HepG2 (cell line): Measurements from ENCODE around the gene CES2. TPM values are rescaled to one million over a fixed set of nuclear protein-coding genes. Genes with fewer than 3 reads are reported as not detected.

Source experiments
- ATAC-seq: fragments of 200-7000 bp; cut with Tn5 transposase; 3 replicates; pipeline ENCODE4 v1.9.1; 2020; ENCODE audit warnings: mild to moderate bottlenecking, moderate library complexity
- BruUV-seq: library from RNA; stranded (reverse); fragments of 400-500 nt; replicated peaks from 2 replicates; lab custom pipeline; 2021; lab: Mats Ljungman, UMichigan
- CTCF ChIA-PET: fragments of 300-600 bp; formaldehyde crosslinking; extraction: SDS; loops from one replicate; lab custom pipeline; 2021; ENCODE audit warnings: low total read pairs, inconsistent platforms, low intra/inter-chr PET ratio; lab: Yijun Ruan, JAX
- POLR2A ChIA-PET: fragments of 350-600 bp; sonication (Branson Sonifier 250); formaldehyde crosslinking; loops from one replicate; lab custom pipeline; 2020; ENCODE audit warnings: antibody characterized with exemption, inconsistent platforms; lab: Yijun Ruan, JAX
- DNase-seq: peaks from one replicate; pipeline ENCODE4 v3.0.0-alpha.2; 2015; ENCODE audit warnings: low spot score
- FAIRE-seq: peaks from 3 replicates; lab custom pipeline; 2011; peaks lifted over from hg19 to GRCh38; lab: Jason Lieb, UNC
- H2AFZ ChIP-seq: one replicate; pipeline ENCODE4 v1.6.1; 2011; ENCODE audit warnings: low read length, inconsistent platforms
- H3K27ac ChIP-seq: fragments of 300-600 bp; 3 replicates; pipeline ENCODE4 v1.8.0; 2011; ENCODE audit warnings: mixed run types, mild to moderate bottlenecking, mixed read lengths, low read length, inconsistent platforms; ENCODE audit not compliant: insufficient read depth; ENCODE audit errors: extremely low read length
- H3K27me3 ChIP-seq, 2 experiments: fragments of 200-600 bp in 1 of 2; 2 replicates in 1 of 2; 3 replicates in 1 of 2; pipeline versions ENCODE4 v1.6.0 to v1.8.0; 2011; ENCODE audit warnings: low read length in 2 of 2, mild to moderate bottlenecking in 2 of 2, moderate library complexity in 2 of 2, inconsistent platforms in 1 of 2; ENCODE audit not compliant: insufficient read depth in 2 of 2, control insufficient read depth in 1 of 2
- H3K36me3 ChIP-seq, 2 experiments: fragments of 200-600 bp in 1 of 2; replicated peaks in 1 of 2; 2 replicates in 1 of 2; 3 replicates in 1 of 2; pipeline versions ENCODE4 v1.5.1 to v1.8.0; 2011; ENCODE audit warnings: low read length in 2 of 2, inconsistent platforms in 1 of 2; ENCODE audit not compliant: insufficient read depth in 2 of 2, control insufficient read depth in 1 of 2
- H3K4me1 ChIP-seq: 2 replicates; pipeline ENCODE4 v1.5.1; 2012; ENCODE audit warnings: low read length, inconsistent platforms; ENCODE audit not compliant: insufficient read depth
- H3K4me2 ChIP-seq: 2 replicates; pipeline ENCODE4 v1.6.0; 2011; ENCODE audit warnings: low read depth, low read length, inconsistent platforms
- H3K4me3 ChIP-seq, 3 experiments: fragments of 200-600 bp in 1 of 3; sonication (generic), shearing (Covaris generic) in 1 of 3; replicated peaks in 1 of 3; 2 replicates each; pipeline ENCODE4 v1.5.1; 2011 to 2016; ENCODE audit warnings: low read length in 3 of 3, inconsistent platforms in 2 of 3, low read depth in 2 of 3, mild to moderate bottlenecking in 2 of 3, control low read depth in 1 of 3, mixed read lengths in 1 of 3; ENCODE audit not compliant: insufficient read depth in 1 of 3
- H3K79me2 ChIP-seq: one replicate; pipeline ENCODE4 v1.6.1; 2011; ENCODE audit warnings: low read length, inconsistent platforms; ENCODE audit not compliant: insufficient read depth
- H3K9ac ChIP-seq: 2 replicates; pipeline ENCODE4 v1.6.0; 2011; ENCODE audit warnings: mild to moderate bottlenecking, low read depth, low read length, inconsistent platforms; ENCODE audit not compliant: insufficient read depth
- H3K9me3 ChIP-seq: 2 replicates; pipeline ENCODE4 v1.5.1; 2012; ENCODE audit warnings: mild to moderate bottlenecking, low read length
- H4K20me1 ChIP-seq: 2 replicates; pipeline ENCODE4 v1.6.0; 2011; ENCODE audit warnings: inconsistent platforms, mild to moderate bottlenecking, low read length, moderate library complexity; ENCODE audit not compliant: insufficient read depth
- DR1 ChIP-seq: sonication (generic); formaldehyde crosslinking; IDR thresholded peaks from 2 replicates; pipeline ENCODE4 v1.8.0; 2021; ENCODE audit warnings: mild to moderate bottlenecking, missing genetic modification reagents, inconsistent platforms
- FIP1L1 ChIP-seq: fragments of 200-400 bp; formaldehyde crosslinking; IDR thresholded peaks from 2 replicates; pipeline ENCODE4 v1.6.1; 2018; ENCODE audit warnings: low read depth, mild to moderate bottlenecking, low read length, moderate library complexity, borderline replicate concordance; ENCODE audit not compliant: insufficient read depth
- FOSL1 ChIP-seq: sonication (generic); formaldehyde crosslinking; IDR thresholded peaks from 2 replicates; pipeline ENCODE4 v1.9.0; 2021; ENCODE audit warnings: missing genetic modification reagents, borderline replicate concordance
- FOSL2 ChIP-seq: sonication (generic); formaldehyde crosslinking; IDR thresholded peaks from 2 replicates; pipeline ENCODE4 v1.4.0; 2020; ENCODE audit warnings: missing genetic modification reagents
- LCORL ChIP-seq, 2 experiments: fragments of 450-650 bp in 1 of 2; sonication (generic) in 1 of 2; formaldehyde crosslinking in 1 of 2; IDR thresholded peaks; 2 replicates each; pipeline versions ENCODE4 v1.5.0 to v1.6.1; 2017 to 2020; ENCODE audit warnings: antibody characterized with exemption in 1 of 2, missing genetic modification reagents in 1 of 2
- MBD4 ChIP-seq: IDR thresholded peaks from 2 replicates; pipeline ENCODE4 v1.6.1; 2012; ENCODE audit warnings: low read length, inconsistent platforms, borderline replicate concordance
- NAIF1 ChIP-seq: sonication (generic); formaldehyde crosslinking; IDR thresholded peaks from 2 replicates; pipeline ENCODE4 v1.5.0; 2020; ENCODE audit warnings: mild to moderate bottlenecking, missing genetic modification reagents, borderline replicate concordance
- NFE2L1 ChIP-seq: sonication (generic); formaldehyde crosslinking; IDR thresholded peaks from 2 replicates; pipeline ENCODE4 v1.4.0; 2020; ENCODE audit warnings: missing genetic modification reagents, mild to moderate bottlenecking, borderline replicate concordance
- TBL1XR1 ChIP-seq: fragments of 150-350 bp; IDR thresholded peaks from 2 replicates; pipeline ENCODE4 v1.6.1; 2014; ENCODE audit warnings: borderline replicate concordance, low read length; ENCODE audit not compliant: partially characterized antibody
- ZNF253 ChIP-seq: sonication (generic); formaldehyde crosslinking; IDR thresholded peaks from 2 replicates; pipeline ENCODE4 v1.8.0; 2022; ENCODE audit warnings: mild to moderate bottlenecking, missing genetic modification reagents, borderline replicate concordance
- ZNF263 ChIP-seq: sonication (generic); formaldehyde crosslinking; IDR thresholded peaks from 2 replicates; pipeline ENCODE4 v1.4.0; 2020; ENCODE audit warnings: missing genetic modification reagents
- ZNF75D ChIP-seq: sonication (generic); formaldehyde crosslinking; IDR thresholded peaks from 2 replicates; pipeline ENCODE4 v1.8.1; 2023; ENCODE audit warnings: missing genetic modification reagents, mild to moderate bottlenecking, borderline replicate concordance
- ZNF768 ChIP-seq: sonication (generic); formaldehyde crosslinking; IDR thresholded peaks from 2 replicates; pipeline ENCODE4 v1.4.0; 2020; ENCODE audit warnings: missing genetic modification reagents
- WGBS: methylation state at CpG from one replicate; pipeline ENCODE4 v1.1.6; 2017; ENCODE audit warnings: low lambda C conversion rate; 5-methylcytosine and 5-hydroxymethylcytosine counted together
- in situ Hi-C: cut with HindIII; loops from 2 replicates; pipeline ENCODE4 v1.10.0; 2017; ENCODE audit warnings: low pct_unique_long_range_greater_than_20kb; ENCODE audit not compliant: extremely low pct_ligation_motif_present
- intact Hi-C: fragments of 100-400 bp; cut with micrococcal nuclease; formaldehyde crosslinking; loops from one replicate; pipeline ENCODE4 v1.10.0; 2022; ENCODE audit not compliant: unreplicated experiment
- polyA plus RNA-seq, 8 experiments: library from polyadenylated mRNA; depleted of rRNA in 3 of 8; stranded (reverse) in 7 of 8; unstranded in 1 of 8; fragments of >200 nt; fragmentation: Illumina TruSeq in 4 of 8; extraction: Trizol in 4 of 8; gene quantifications; 2 replicates each; pipeline versions ENCODE4 v1.2.1 to v1.2.3, GENCODE V29; 2011 to 2016; ENCODE audit warnings: low read depth in 4 of 8, missing spikeins in 1 of 8, mixed read lengths in 1 of 8; ENCODE audit not compliant: insufficient read depth in 1 of 8
- total RNA-seq, 5 experiments: library from RNA; depleted of rRNA; stranded (reverse); fragments of >200 nt; fragmentation: Illumina TruSeq; extraction: Trizol; gene quantifications; 2 replicates each; pipeline ENCODE4 v1.2.3, GENCODE V29; 2016; ENCODE audit warnings: low read depth in 1 of 5
- TF ChIP-seq, protein P1 (sequence below): sonication (generic); formaldehyde crosslinking; conservative IDR thresholded peaks from 2 replicates; pipeline ENCODE4 v1.8.1; 2023; ENCODE audit warnings: missing genetic modification reagents
- TF ChIP-seq, protein P2 (sequence below): IDR thresholded peaks from 2 replicates; pipeline ENCODE4 v1.6.1; 2012; ENCODE audit warnings: inconsistent platforms

Gene CES2
- total and polyA plus RNA-seq, 2 of the 13 experiments (the other 11 are each of a cell fraction or from before 2014, with no cell fraction given): 50.6 to 63.8 TPM

DNA sequence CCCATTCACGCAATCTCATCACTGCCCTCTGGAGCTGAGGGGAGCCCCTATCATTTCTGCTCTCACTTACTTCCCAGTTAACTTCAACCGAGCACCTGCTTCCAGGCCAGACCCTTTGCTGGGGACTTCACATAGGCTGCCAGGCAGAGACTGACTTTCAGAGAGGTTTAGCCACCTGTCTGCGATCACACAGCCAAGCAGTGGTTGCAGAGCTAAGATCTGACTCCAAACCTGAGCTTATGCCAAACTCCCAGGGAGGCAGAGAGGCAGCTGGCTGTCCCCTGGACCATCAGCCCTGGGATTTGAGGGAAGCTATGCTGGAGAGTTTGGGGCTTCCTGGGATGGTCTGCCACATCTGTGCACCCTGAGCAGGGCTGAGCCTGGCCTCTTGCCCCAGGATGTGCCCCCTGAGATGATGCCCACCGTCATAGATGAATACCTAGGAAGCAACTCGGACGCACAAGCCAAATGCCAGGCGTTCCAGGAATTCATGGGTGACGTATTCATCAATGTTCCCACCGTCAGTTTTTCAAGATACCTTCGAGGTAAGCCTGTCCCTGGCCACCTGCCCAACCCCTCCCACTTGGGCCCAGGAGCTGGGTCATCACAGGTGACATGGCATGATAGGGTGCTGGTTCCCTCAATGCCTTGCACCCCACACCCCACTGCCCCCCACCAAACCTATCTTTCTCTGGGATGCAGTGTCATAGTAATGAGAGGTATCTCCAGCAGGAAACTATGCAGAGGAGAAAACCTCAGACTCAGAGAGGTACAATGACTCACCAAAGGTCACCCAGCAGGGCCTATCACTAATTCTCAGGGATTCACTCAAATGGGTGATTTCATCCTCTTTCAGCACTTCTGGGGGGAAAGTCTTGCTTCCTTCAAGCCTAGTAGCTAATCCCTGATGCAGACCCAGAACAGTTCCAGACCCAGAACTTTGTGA lies 35.7 kb downstream of the CES2 start:
- no peak for DNase-seq
- TF ChIP-seq FOSL2 (CRISPR knock-in tag): no peak
- TF ChIP-seq, protein P1, sequence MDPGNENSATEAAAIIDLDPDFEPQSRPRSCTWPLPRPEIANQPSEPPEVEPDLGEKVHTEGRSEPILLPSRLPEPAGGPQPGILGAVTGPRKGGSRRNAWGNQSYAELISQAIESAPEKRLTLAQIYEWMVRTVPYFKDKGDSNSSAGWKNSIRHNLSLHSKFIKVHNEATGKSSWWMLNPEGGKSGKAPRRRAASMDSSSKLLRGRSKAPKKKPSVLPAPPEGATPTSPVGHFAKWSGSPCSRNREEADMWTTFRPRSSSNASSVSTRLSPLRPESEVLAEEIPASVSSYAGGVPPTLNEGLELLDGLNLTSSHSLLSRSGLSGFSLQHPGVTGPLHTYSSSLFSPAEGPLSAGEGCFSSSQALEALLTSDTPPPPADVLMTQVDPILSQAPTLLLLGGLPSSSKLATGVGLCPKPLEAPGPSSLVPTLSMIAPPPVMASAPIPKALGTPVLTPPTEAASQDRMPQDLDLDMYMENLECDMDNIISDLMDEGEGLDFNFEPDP (CRISPR knock-in tag): 0 out of 2 replicates have a peak, but pooled peaks have one; percentile 35
- peak; percentile 83 for TF ChIP-seq ZNF768 (CRISPR knock-in tag)
- Histone ChIP-seq H3K79me2 (no peaks in the 10 kb centered on the region), H2AFZ (no peak overlapping the region), H3K36me3 (no peaks in the 10 kb centered on the region), H4K20me1 (no peaks in the 10 kb centered on the region), H3K4me2 (no peak overlapping the region), H3K4me3 (no peak overlapping the region), H3K4me1 (peaks cover 26% of the 10 kb centered on the region), H3K27ac (no peak overlapping the region), H3K27me3 (peaks cover 0 to 4% of the 10 kb centered on the region in 2 experiments; a peak in 1 of 5 replicates), H3K9ac (no peak overlapping the region), H3K9me3 (no peaks in the 10 kb centered on the region)
- no peak for FAIRE-seq
- in situ Hi-C loops (no loop called here), intact Hi-C loops (loop anchor here (5.0 kb wide), 1 partner anchor 1766 kb away; the partner anchor contains the start of gene CDH1)
- WGBS: 52% methylated on average over 5 of the region's 10 CpGs
- ChIA-PET POLR2A (no interaction called here), CTCF (no interaction called here)
- ATAC-seq: no peak
- BruUV-seq: no TSS peak

DNA sequence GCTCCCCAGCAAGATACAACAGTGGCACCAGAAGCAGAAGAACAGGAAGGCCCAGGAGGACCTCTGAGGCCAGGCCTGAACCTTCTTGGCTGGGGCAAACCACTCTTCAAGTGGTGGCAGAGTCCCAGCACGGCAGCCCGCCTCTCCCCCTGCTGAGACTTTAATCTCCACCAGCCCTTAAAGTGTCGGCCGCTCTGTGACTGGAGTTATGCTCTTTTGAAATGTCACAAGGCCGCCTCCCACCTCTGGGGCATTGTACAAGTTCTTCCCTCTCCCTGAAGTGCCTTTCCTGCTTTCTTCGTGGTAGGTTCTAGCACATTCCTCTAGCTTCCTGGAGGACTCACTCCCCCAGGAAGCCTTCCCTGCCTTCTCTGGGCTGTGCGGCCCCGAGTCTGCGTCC lies 37.7 kb downstream of the CES2 start:
- no peak overlapping the region for H2AFZ ChIP-seq
- 51% methylated on average over 9 of the region's 9 CpGs for WGBS
- TF ChIP-seq LCORL (IDR thresholded peaks at IDR 0.05): no peak
- no peak for TF ChIP-seq LCORL (CRISPR knock-in tag; IDR thresholded peaks at IDR 0.05)
- TF ChIP-seq ZNF263 (CRISPR knock-in tag): no peak
- no peak for TF ChIP-seq TBL1XR1
- TF ChIP-seq, protein P2, sequence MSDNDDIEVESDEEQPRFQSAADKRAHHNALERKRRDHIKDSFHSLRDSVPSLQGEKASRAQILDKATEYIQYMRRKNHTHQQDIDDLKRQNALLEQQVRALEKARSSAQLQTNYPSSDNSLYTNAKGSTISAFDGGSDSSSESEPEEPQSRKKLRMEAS: no peak
- no peak for TF ChIP-seq DR1 (CRISPR knock-in tag)
- no peak for TF ChIP-seq FIP1L1
- TF ChIP-seq MBD4: no peak
- no peak for TF ChIP-seq ZNF75D
- no peak for TF ChIP-seq FOSL1
- TF ChIP-seq NAIF1 (CRISPR knock-in tag): no peak
- TF ChIP-seq ZNF253 (CRISPR knock-in tag): no peak
- no peak for TF ChIP-seq NFE2L1 (CRISPR knock-in tag)

More for the DNA sequence above, 37.7 kb downstream of the CES2 start:
- H3K27ac ChIP-seq: no peak overlapping the region
- H3K4me1 ChIP-seq: peaks cover 44% of the 10 kb centered on the region
- ATAC-seq: no peak
- no peak overlapping the region for H3K9ac ChIP-seq
- H3K79me2 ChIP-seq: no peaks in the 10 kb centered on the region
- ChIA-PET POLR2A (no interaction called here), CTCF (no interaction called here)
- H3K9me3 ChIP-seq: no peaks in the 10 kb centered on the region
- H3K27me3 ChIP-seq: peaks cover 0 to 4% of the 10 kb centered on the region in 2 experiments; a peak in 1 of 5 replicates
- no peak for DNase-seq
- H3K4me3 ChIP-seq: no peak overlapping the region
- intact Hi-C loops (loop anchor here (5.0 kb wide), 1 partner anchor 1764 kb away; the partner anchor contains the start of gene CDH1), in situ Hi-C loops (no loop called here)
- no TSS peak for BruUV-seq
- no peak overlapping the region for H3K4me2 ChIP-seq
- H3K36me3 ChIP-seq: no peaks in the 10 kb centered on the region
- no peaks in the 10 kb centered on the region for H4K20me1 ChIP-seq
- FAIRE-seq: no peak
